Measurements from ENCODE around the gene ITGA11.
A peak's percentile ranks its signal among the peaks of the same experiment; 100 is the strongest.

The ITGA11 gene

GRCh38 chr15:68396068-68396467, 35.9 kb downstream of the ITGA11 start:
- peaks cover 0 to 6% of the 10 kb centered on the region in 2 donors for H3K27me3 ChIP-seq (ENCODE audit: control insufficient read depth in 2 of 2, insufficient read depth in 2 of 2, low read length in 2 of 2)
- no peaks in the 10 kb centered on the region for H3K9me3 ChIP-seq (ENCODE audit: control insufficient read depth in 2 of 2, low read length in 2 of 2)
- no peak overlapping the region for H3K4me3 ChIP-seq (ENCODE audit: low read length in 2 of 2)
- no peak overlapping the region for H3K9ac ChIP-seq (ENCODE audit: low read depth in 1 of 2, low read length in 2 of 2)
- no peaks in the 10 kb centered on the region for H3K4me1 ChIP-seq (ENCODE audit: control insufficient read depth in 2 of 2, insufficient read depth in 2 of 2, low read length in 2 of 2)
- no peaks in the 10 kb centered on the region for H3K36me3 ChIP-seq (ENCODE audit: control insufficient read depth in 2 of 2, insufficient read depth in 2 of 2, low read length in 2 of 2)
- H3K27ac ChIP-seq (ENCODE audit: low read depth in 2 of 2, low read length in 2 of 2), result no peak overlapping the region

GRCh38 chr15:68391121-68391520, 40.8 kb downstream of the ITGA11 start:
- no peaks in the 10 kb centered on the region for H3K4me1 ChIP-seq (ENCODE audit: control insufficient read depth in 2 of 2, insufficient read depth in 2 of 2, low read length in 2 of 2)

GRCh38 chr15:68389936-68390817, 41.8 kb downstream of the ITGA11 start:
- H3K9ac ChIP-seq (ENCODE audit: low read depth in 1 of 2, low read length in 2 of 2), result no peak overlapping the region
- no peaks in the 10 kb centered on the region for H3K9me3 ChIP-seq (ENCODE audit: control insufficient read depth in 2 of 2, low read length in 2 of 2)
- no peak overlapping the region for H3K27ac ChIP-seq (ENCODE audit: low read depth in 2 of 2, low read length in 2 of 2)
- no peaks in the 10 kb centered on the region for H3K4me1 ChIP-seq (ENCODE audit: control insufficient read depth in 2 of 2, insufficient read depth in 2 of 2, low read length in 2 of 2)
- H3K27me3 ChIP-seq (ENCODE audit: control insufficient read depth in 2 of 2, insufficient read depth in 2 of 2, low read length in 2 of 2), result peaks cover 4 to 8% of the 10 kb centered on the region in 2 donors
- H3K4me3 ChIP-seq (ENCODE audit: low read length in 2 of 2), result no peak overlapping the region
- no peaks in the 10 kb centered on the region for H3K36me3 ChIP-seq (ENCODE audit: control insufficient read depth in 2 of 2, insufficient read depth in 2 of 2, low read length in 2 of 2)

More at GRCh38 chr15:68391121-68391520, 40.8 kb downstream of the ITGA11 start:
- Histone ChIP-seq H3K27me3 (ENCODE audit: control insufficient read depth in 2 of 2, insufficient read depth in 2 of 2, low read length in 2 of 2) (peaks cover 4 to 8% of the 10 kb centered on the region in 2 donors), H3K27ac (ENCODE audit: low read depth in 2 of 2, low read length in 2 of 2) (no peak overlapping the region), H3K36me3 (ENCODE audit: control insufficient read depth in 2 of 2, insufficient read depth in 2 of 2, low read length in 2 of 2) (no peaks in the 10 kb centered on the region), H3K9ac (ENCODE audit: low read depth in 1 of 2, low read length in 2 of 2) (no peak overlapping the region), H3K9me3 (ENCODE audit: control insufficient read depth in 2 of 2, low read length in 2 of 2) (no peaks in the 10 kb centered on the region), H3K4me3 (ENCODE audit: low read length in 2 of 2) (no peak overlapping the region)

- Histone ChIP-seq H3K4me3 (ENCODE audit: low read length in 2 of 2) (no peak overlapping the region), H3K9me3 (ENCODE audit: control insufficient read depth in 2 of 2, low read length in 2 of 2) (no peaks in the 10 kb centered on the region), H3K9ac (ENCODE audit: low read depth in 1 of 2, low read length in 2 of 2) (no peak overlapping the region), H3K36me3 (ENCODE audit: control insufficient read depth in 2 of 2, insufficient read depth in 2 of 2, low read length in 2 of 2) (no peaks in the 10 kb centered on the region), H3K27me3 (ENCODE audit: control insufficient read depth in 2 of 2, insufficient read depth in 2 of 2, low read length in 2 of 2) (peaks cover 4 to 8% of the 10 kb centered on the region in 2 donors), H3K4me1 (ENCODE audit: control insufficient read depth in 2 of 2, insufficient read depth in 2 of 2, low read length in 2 of 2) (no peaks in the 10 kb centered on the region), H3K27ac (ENCODE audit: low read depth in 2 of 2, low read length in 2 of 2) (no peak overlapping the region)
Measured at GRCh38 chr15:68389041-68389930, 42.7 kb downstream of the ITGA11 start.

GRCh38 chr15:68387381-68388143, 44.4 kb downstream of the ITGA11 start:
- H3K9me3 ChIP-seq (ENCODE audit: control insufficient read depth in 2 of 2, low read length in 2 of 2), result no peaks in the 10 kb centered on the region
- peaks cover 0 to 2% of the 10 kb centered on the region in 2 donors for H3K4me1 ChIP-seq (ENCODE audit: control insufficient read depth in 2 of 2, insufficient read depth in 2 of 2, low read length in 2 of 2)
- H3K27me3 ChIP-seq (ENCODE audit: control insufficient read depth in 2 of 2, insufficient read depth in 2 of 2, low read length in 2 of 2), result peaks cover 4 to 8% of the 10 kb centered on the region in 2 donors
- no peak overlapping the region for H3K9ac ChIP-seq (ENCODE audit: low read depth in 1 of 2, low read length in 2 of 2)
- H3K27ac ChIP-seq (ENCODE audit: low read depth in 2 of 2, low read length in 2 of 2), result no peak overlapping the region
- H3K36me3 ChIP-seq (ENCODE audit: control insufficient read depth in 2 of 2, insufficient read depth in 2 of 2, low read length in 2 of 2), result no peaks in the 10 kb centered on the region
- H3K4me3 ChIP-seq (ENCODE audit: low read length in 2 of 2), result no peak overlapping the region

GRCh38 chr15:68386587-68387288, 45.2 kb downstream of the ITGA11 start:
- Histone ChIP-seq H3K4me3 (ENCODE audit: low read length in 2 of 2) (no peak overlapping the region), H3K4me1 (ENCODE audit: control insufficient read depth in 2 of 2, insufficient read depth in 2 of 2, low read length in 2 of 2) (peaks cover 0 to 2% of the 10 kb centered on the region in 2 donors), H3K27me3 (ENCODE audit: control insufficient read depth in 2 of 2, insufficient read depth in 2 of 2, low read length in 2 of 2) (peaks cover 4% of the 10 kb centered on the region in 2 donors), H3K27ac (ENCODE audit: low read depth in 2 of 2, low read length in 2 of 2) (no peak overlapping the region), H3K9me3 (ENCODE audit: control insufficient read depth in 2 of 2, low read length in 2 of 2) (no peaks in the 10 kb centered on the region), H3K9ac (ENCODE audit: low read depth in 1 of 2, low read length in 2 of 2) (no peak overlapping the region), H3K36me3 (ENCODE audit: control insufficient read depth in 2 of 2, insufficient read depth in 2 of 2, low read length in 2 of 2) (no peaks in the 10 kb centered on the region)

- Histone ChIP-seq H3K27me3 (ENCODE audit: control insufficient read depth in 2 of 2, insufficient read depth in 2 of 2, low read length in 2 of 2) (peaks cover under 1 to 4% of the 10 kb centered on the region in 2 donors), H3K9ac (ENCODE audit: low read depth in 1 of 2, low read length in 2 of 2) (no peak overlapping the region), H3K4me1 (ENCODE audit: control insufficient read depth in 2 of 2, insufficient read depth in 2 of 2, low read length in 2 of 2) (peaks cover 0 to 2% of the 10 kb centered on the region in 2 donors), H3K27ac (ENCODE audit: low read depth in 2 of 2, low read length in 2 of 2) (no peak overlapping the region), H3K36me3 (ENCODE audit: control insufficient read depth in 2 of 2, insufficient read depth in 2 of 2, low read length in 2 of 2) (no peaks in the 10 kb centered on the region), H3K4me3 (ENCODE audit: low read length in 2 of 2) (no peak overlapping the region), H3K9me3 (ENCODE audit: control insufficient read depth in 2 of 2, low read length in 2 of 2) (no peaks in the 10 kb centered on the region)
Measured at GRCh38 chr15:68385671-68386586, 46.0 kb downstream of the ITGA11 start.

- Histone ChIP-seq H3K9me3 (ENCODE audit: control insufficient read depth in 2 of 2, low read length in 2 of 2) (no peaks in the 10 kb centered on the region), H3K27me3 (ENCODE audit: control insufficient read depth in 2 of 2, insufficient read depth in 2 of 2, low read length in 2 of 2) (peaks cover 0 to 4% of the 10 kb centered on the region in 2 donors), H3K27ac (ENCODE audit: low read depth in 2 of 2, low read length in 2 of 2) (peak overlapping the region in 1 of 2 donors; percentile 32), H3K4me1 (ENCODE audit: control insufficient read depth in 2 of 2, insufficient read depth in 2 of 2, low read length in 2 of 2) (peaks cover 0 to 2% of the 10 kb centered on the region in 2 donors), H3K4me3 (ENCODE audit: low read length in 2 of 2) (no peak overlapping the region), H3K36me3 (ENCODE audit: control insufficient read depth in 2 of 2, insufficient read depth in 2 of 2, low read length in 2 of 2) (no peaks in the 10 kb centered on the region), H3K9ac (ENCODE audit: low read depth in 1 of 2, low read length in 2 of 2) (no peak overlapping the region)
Measured at GRCh38 chr15:68385240-68385561, 46.8 kb downstream of the ITGA11 start.

Data from mucosa of rectum (tissue), 2 donors.